GM11168 (cell line): ENCODE measurements around the gene VSTM4.

Experiments used
- in situ Hi-C: fragments of 300-500 bp; cut with MboI; formaldehyde crosslinking; loops from one replicate; pipeline ENCODE4 v1.12.0; 2022; ENCODE audit warnings: low sequenced_read_pairs; ENCODE audit not compliant: unreplicated experiment

The VSTM4 gene

DNA sequence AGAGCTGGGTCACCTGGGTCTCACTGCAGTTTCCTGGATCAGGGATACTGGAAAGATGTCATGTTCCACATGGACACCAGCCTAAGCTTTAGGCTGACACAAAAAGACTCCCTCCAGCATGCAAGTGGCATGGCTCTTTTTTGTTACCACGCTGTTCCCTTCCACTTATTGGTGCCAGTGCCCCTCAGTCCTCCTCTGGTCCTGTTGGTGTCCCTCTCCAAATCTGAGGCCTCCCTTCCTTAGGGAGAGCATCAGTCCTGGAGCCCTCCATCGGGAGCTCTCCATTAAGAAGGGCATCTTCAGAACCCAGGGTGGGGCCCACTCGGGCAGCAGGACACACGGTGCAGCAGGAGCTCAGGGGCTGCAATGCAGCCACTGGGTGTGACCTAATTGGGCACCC, 99.6 kb downstream of the VSTM4 start:
- in situ Hi-C loops = no loop called here

DNA sequence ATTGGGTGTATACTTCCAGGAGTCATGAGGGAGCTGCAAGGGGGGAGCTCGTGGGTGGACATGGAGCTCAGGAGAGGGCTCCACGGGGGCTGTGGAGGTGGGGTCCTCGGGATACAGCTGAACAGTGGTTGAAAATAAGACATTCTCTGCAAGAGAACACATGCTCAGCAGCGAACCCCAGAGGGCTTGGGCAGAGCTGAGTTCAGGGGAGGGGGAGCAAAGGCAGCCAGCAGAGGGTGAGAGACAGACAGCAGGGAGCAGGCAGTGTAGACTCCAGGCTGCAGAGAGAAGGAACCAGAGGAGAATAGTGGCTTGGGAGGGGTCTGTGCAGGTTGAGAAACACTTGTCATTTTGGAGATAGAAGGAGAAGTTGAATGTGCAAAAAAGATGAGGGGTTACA, 102.7 kb downstream of the VSTM4 start:
- in situ Hi-C loops = no loop called here

DNA sequence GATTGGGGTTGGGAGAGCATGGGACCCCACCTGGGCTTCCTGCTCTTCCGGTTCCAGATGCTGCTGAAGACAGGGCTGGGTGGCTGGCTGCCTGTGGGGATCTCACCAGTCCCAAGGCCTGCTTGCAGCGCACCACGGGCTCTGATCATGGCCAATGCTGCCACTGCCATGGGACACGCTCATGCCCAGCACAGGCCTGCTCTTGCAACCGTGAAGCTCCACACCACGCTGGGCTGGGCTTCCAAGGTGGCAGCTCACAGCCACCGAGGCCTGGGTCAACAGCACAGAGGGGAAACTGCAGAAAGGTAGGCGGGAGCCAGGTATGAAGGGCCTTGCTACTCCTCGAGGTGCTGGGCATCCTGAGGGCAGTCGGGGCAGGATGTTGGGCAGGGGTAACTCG, 103.6 kb downstream of the VSTM4 start:
- in situ Hi-C loops = no loop called here

DNA sequence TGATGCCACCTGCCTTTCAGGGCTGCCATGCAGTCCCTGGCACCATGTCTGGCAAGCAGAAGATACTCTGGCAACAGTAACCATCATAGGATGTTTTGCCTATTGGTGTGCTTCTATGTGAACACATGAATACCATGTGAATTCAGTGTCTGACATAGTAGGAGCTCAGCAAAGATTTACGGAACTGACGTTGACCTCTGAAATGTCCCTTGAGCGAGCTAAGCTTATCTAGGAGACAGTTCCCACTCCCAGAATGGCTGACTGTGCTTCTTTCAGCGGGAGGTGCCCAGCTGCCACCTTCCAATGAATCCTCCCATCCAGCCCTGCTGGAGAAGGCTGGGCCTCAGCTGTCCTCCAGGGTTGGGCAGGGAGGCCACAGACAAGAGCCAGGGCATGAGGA, 104.5 kb downstream of the VSTM4 start:
- in situ Hi-C loops = no loop called here

DNA sequence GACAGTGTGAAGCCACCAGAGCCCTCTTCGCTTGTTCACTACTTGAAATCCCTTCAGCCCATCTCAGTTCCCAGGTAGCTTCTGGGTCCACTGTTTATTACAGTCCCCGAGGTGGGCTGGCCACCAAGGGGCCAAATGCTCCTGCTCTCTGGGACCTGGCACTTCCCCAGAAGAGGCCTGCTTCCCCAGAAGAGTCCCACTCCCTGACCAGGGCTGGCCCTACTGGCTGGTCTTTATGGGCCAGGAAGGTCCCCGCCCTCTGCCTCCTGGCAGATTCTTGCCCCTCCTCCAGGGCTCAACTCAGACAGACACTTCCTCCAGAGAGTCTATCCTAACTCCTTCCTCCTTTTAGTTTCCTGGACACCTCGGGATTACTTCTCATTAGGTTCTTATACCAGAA, 105.0 kb downstream of the VSTM4 start:
- in situ Hi-C loops = no loop called here

DNA sequence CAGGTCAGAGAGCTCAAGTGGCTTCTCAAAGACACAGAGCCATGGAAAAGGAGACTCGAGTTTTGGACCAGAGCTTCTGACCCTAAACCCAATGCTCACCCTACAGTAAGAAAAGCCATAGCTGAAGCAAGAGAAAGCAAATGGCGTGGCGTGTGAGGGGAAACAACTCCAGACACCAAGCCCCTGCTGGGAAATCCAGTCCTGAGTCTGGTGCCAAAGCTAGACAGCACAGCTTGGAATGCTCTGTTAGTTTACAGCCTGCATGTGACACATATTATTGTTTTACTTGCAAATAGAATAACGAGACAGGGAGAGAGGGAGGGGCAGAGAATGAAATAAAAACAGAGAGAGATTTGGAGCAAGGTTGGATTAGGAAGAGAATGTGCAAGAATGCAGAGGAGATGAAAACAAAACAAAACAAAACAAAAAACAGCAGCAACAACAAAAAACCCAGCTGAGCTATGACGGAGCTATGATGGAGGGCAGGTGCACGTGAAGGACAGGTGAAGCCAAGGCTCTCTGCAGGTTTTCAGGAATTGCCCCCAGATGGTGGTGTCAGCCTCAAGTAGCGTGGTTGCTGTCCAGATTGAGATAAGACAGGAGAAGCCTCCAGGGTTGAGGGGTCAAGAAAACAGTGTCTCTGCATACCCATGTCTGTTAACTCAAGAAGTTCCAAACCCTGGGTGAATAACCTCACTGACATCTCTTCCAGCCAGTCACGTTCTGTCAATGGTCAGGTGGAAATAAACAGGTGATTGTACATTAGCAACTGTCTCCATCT, 105.9 kb downstream of the VSTM4 start:
- in situ Hi-C loops = no loop called here

DNA sequence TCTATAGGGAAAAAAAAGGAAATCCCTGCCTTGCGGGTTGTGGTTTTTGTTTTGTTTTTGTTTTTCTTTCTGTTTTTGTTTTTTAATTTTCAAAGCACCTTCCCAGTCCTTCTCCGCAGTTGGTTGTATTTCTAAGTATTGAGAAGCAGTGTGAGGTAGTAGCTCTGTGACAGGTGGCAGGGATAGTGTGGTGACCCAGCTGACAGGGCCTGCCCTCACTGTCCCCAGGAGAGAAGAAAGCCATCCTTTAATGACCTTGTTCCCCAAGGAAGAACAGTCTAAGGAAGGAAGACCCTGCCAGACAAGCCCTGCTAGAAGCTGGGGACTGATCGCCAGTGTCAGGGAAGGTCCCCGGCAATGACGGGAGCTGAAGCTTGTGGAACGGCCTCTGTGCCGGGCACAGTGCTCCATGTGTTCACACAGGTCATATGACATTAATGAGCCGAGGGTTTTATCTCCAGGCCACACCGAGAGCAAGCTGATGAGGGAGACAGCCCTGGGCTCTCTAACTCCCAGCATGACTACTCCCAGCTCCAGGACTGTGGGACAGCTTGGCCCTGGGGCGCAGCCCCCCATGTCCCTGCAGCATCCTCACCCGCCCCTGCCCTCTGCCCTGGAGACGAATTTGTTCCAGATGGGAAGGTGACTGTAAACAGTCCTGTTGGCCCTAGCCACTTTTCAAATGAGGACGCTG, 106.7 kb downstream of the VSTM4 start:
- in situ Hi-C loops = no loop called here

DNA sequence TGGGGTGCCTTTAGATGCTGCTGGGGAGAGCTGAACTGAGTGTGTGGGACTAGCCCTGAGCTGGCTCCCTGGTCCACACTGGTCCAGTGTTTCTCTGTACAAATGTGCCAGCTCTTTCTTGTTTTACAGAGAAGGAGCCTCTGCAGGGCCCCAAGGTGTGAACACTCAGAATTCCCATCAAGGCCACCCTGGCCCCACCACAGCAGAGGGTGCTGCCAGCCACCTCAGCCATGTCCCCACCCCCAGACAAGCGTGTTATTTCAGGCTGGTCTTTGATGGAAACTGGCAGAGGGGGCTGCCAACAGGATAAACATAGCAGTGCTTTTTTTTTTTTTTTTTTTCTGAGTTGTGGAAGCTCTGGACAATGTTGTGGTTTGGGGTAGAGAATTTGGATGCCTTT, 107.2 kb downstream of the VSTM4 start:
- in situ Hi-C loops = no loop called here

DNA sequence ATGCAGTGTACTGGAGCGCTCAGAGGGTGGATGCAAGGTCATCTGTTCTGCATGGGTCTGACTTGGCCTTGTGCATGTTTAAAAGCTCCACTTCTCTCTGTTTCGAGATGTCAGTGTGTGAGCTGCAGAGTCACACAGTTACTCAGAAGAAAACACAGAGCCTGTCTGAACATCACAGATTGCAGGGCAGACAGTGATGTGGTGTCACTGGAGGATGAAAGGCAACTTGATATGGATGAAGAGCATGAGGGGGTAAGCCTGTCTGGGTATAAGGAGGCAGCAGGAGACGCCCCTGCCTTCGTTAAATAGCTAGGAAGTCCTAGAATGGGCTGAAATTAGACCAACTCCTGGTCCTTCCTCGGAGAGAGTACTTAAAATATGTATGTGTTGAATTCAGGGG, 108.2 kb downstream of the VSTM4 start:
- in situ Hi-C loops = no loop called here

DNA sequence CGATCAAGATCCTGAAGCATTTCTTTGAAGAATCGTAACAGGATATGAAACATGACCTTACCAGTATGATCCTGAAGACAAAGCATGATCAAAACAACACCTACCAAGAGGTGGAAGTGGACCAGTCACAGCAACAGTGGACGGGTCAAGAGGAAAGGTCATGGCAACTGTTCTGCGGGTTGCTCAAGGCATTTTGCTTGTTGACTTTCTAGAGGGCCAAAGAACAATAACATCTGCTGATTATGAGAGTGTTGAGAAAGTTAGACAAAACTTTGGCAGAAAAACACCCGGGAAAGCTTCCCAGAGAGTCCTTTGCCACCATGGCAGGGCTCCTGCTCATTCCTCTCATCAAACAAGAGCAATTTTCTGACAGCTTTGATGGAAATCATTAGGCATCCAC, 110.1 kb downstream of the VSTM4 start:
- in situ Hi-C loops = no loop called here

DNA sequence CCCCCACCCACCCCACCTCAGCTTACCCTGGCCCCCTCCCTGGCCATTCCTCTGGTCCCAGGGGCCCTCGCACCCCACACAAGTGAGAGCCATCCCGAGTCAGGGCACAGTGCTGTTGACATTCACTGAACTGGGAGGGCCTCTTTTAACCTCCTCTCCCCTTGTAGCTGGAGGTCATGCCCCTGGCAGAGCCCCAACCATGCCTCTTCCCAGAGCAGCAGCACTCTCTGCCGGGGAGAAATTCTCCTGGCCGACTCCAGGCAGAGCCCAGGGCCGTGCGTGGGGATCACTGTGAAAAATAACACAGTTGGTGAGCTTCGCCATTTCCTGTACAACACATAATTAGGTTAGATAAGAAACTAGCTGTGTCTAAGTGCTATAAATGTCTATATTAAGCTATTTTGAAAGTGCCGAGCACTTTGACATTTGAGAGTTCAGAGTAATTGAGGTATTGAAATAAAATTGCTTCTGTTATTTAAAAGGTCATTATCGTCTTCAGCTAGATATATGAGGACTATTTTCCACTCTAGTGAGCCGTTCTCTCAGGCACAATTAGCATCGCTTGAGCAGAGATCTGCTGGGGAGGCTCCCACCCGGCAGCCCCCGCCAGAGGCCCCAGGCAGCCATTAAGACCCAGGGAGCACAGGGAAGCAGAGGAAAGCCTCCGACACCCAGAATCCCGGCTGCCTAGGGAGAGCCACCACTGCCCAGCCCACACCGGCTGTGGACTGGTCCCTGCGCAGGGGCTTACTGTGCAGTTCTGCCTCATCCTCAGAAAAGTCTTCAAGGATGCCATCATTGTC, 113.3 kb downstream of the VSTM4 start:
- in situ Hi-C loops = no loop called here

DNA sequence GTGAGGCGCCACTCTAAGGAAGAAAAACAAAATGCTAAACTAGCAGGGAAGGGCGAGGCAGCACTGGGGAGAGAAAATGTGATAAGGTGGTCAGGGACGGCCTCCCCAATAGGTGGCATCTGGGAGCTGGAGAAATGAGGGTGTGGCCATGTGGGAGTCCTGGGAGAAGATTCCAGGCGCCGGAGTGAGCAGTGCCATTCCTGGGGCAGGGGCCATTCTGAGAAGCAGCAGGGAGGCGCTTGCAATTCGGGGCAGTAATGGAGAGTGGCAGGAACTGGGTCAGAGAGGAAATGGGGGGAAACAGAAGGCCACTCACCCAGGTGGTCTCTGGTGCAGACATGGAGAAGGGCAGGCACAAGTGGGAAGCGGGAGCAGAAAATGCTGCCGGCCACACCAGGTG, 113.9 kb downstream of the VSTM4 start:
- in situ Hi-C loops = no loop called here

DNA sequence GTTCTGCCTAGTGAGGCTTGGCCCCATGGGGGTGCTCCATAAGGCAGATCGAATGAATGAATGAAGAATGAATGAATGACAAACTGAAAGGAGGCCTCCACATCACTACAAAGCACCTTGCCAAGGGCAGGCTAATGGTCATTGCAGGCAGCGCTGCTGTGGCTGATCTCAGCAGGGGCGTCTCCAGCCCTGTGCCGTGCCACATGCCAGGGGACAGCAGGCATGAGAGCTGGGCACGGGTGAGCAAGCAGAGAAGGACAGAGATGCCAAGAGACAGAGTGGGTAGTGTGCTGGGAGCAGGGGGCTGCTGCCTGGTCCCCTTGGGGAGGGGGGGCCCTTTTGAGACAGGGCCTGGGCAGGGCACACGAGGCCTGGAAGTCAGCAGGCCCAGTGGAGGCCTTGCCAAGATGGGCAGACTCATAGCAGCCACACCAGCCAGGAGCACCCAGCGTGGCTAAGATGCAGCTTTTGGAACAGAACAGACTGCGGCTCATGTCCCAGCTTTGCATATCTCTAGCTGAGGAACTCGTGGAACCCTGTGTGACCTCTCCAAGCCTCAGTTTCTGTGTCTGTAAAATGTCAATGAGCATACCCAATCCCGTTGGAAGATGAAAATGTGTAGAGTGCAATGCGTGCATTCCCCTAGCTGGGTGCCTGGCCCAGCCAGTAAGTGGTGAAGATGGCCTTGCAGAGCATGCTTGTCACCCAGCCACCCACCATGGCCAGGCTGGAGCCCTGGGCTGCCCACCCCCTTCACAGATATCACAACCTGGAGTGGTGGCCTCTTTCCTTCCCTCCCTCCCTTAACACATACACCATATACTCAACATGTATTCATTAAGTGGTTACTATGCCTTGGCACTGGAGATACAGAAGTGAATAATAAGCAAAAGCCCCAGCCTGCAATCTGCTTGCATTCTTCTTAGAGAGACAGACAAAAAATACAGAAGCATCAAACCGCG, 114.6 kb downstream of the VSTM4 start:
- in situ Hi-C loops = no loop called here

DNA sequence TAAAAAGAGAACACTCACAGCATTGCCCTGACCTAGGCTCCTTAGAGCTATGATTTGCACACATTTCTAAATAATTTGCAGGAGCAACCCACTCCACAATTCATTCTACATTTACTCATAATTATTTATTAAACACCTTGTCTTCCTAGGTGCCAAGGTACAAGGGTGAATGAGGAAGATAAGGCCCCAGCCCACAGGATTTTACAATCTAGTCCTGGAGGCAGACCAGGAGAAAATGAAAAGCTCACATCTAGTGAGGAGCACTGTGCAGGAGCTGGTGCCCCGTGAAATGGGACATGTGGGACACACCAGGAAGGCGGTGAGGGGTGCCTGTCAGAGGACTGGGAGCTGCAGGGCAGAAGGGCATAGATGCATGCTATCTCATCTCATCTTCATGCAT, 116.0 kb downstream of the VSTM4 start:
- in situ Hi-C loops = loop anchor here (25.0 kb wide), 1 partner anchor 513 kb away; no protein-coding TSS in a partner anchor

DNA sequence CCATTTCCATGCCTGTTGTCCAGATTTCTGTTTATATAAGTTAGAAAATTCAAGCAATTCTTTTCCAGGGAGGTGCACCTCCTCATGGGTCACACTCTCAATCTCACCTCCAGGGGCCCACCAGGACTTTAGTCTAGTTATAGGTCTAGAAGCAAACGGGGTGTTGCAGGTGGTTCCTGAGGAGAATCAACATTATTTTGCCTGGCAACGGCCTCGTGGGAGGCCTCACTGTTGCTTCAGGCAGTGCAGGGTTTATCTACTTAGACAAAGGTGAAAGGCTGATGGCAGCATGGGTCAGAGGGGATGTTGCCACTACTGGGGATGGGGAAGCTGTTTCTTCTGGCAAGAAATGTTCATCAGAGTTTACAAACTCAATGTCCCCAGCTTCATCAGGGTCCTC, 119.0 kb downstream of the VSTM4 start:
- in situ Hi-C loops = loop anchor here (25.0 kb wide), 1 partner anchor 516 kb away; no protein-coding TSS in a partner anchor

DNA sequence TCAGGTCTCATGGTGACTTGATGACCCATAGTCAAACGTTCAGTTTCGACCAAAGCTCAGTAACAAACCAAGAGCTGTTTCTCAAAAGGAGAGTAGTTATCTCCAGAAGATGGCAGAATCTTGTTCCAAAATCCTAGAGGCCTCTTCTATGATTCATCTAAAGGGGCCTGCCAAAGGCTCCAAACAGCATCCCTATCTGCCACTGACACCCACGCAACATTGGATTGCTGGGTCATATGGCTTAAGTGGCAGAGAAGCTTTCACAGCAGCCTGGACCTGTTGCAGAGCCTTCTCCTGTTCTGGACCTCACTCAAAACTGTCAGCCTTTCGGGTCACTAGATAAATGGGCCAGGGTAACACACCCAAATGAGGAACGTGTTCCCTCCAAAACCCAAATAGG, 121.7 kb downstream of the VSTM4 start:
- in situ Hi-C loops = loop anchor here (25.0 kb wide), 1 partner anchor 519 kb away; no protein-coding TSS in a partner anchor

DNA sequence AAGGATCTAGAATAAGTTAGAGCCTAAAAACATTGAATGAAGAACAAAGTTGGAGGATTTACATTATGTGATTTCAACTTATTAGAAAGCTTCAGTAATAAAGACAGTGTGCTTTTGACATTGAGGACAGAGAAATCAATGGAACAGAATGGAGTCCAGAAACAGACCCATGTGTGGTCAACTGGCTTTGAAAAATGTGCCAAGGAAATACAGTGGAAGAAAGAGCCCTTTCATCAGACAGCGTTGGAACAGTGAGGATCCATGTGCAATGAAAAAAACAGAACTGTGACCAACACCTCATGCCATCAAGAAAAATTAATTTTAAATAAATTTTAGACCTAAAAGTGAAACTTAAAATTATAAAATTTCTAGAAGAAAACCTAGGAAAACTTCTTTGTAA, 125.1 kb downstream of the VSTM4 start:
- in situ Hi-C loops = loop anchor here (25.0 kb wide), 1 partner anchor 522 kb away; no protein-coding TSS in a partner anchor

DNA sequence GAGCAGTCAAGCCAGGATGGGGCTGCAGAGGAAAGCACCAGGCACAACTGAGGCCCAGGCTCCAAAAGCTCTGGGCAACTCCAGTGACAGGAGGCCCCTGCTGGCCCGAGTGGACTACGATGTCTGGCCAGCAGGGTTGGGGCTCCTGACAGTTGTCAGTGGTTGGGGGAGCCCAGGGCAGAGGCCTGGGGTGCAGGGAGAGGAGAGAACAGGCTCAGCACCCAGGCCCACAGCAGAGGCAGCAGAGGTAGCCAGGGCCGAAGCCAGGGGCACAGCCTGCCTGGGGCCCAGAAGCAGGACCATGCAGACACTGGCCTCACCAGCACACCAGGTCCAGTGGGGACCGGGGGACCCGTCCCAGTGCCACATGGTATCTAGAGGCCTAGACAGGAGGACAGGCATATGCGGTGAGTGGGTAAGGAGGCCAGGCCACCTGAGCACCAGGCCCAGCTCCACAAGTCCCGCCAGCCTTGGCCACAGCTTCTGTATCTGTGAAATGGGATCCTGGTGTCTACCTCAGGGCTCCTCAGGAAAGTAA, 129.6 kb downstream of the VSTM4 start:
- in situ Hi-C loops = loop anchor here (25.0 kb wide), 1 partner anchor 527 kb away; no protein-coding TSS in a partner anchor

DNA sequence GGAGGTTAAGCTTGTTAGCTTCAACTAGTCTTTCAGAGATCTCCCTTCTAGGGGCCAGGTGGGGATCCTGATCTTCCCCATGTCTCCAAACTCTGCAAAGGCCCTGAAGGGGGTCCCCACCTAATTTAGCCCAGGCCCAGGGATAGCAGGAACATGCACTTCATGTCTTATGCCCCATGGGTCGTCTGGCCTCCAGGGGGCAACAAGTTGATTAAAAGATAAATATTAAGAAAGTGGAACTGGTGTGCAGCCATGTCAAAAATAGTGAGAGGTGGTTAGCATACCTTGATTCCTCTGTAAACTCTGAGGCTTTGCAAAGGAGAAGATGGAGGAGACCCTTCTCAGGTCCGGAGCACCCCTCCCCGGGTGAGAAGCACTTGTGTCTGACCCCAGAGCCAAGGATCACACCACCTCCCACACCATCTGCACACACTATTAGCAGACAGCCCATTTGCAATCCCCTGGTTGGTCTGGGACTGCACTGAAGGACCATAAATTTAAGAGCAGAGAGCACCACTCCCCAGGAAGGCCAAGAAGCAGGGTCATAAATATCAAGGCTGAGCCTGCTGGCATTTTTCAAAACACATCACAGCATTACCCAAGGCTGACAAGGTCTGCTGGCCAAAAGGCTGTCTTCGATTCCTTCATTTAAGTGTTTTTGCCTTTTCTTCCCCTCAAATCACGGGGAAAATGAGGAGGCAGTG, 131.5 kb downstream of the VSTM4 start:
- in situ Hi-C loops = loop anchor here (25.0 kb wide), 1 partner anchor 529 kb away; no protein-coding TSS in a partner anchor
